H1 (cell line): ENCODE results near the gene SLIT3. TPM values are rescaled to one million over a fixed set of nuclear protein-coding genes. Genes with fewer than 3 reads are reported as not detected.

Experiments used
- EP300 ChIP-seq, 2 experiments: IDR thresholded peaks; 1 replicate in 1 of 2; 2 replicates in 1 of 2; pipeline ENCODE4 v1.6.1; 2011 to 2012; ENCODE audit warnings: low read depth in 2 of 2, low read length in 2 of 2, mild to moderate bottlenecking in 2 of 2, borderline replicate concordance in 1 of 2, inconsistent platforms in 1 of 2, moderate library complexity in 1 of 2
- RXRA ChIP-seq: IDR thresholded peaks from 2 replicates; pipeline ENCODE4 v1.6.1; 2011; ENCODE audit warnings: low read depth, mild to moderate bottlenecking, low read length, moderate library complexity; ENCODE audit not compliant: insufficient read depth
- SP4 ChIP-seq: IDR thresholded peaks from 2 replicates; pipeline ENCODE4 v1.6.1; 2012; ENCODE audit warnings: low read length, inconsistent platforms
- TAF7 ChIP-seq: optimal IDR thresholded peaks from 2 replicates; pipeline ENCODE3; 2011; ENCODE audit warnings: low read depth, mild to moderate bottlenecking, inconsistent platforms, low read length, moderate library complexity, borderline replicate concordance
- TCF12 ChIP-seq: IDR thresholded peaks from 2 replicates; pipeline ENCODE4 v1.6.1; 2011; ENCODE audit warnings: low read depth, mild to moderate bottlenecking, low read length
- TEAD4 ChIP-seq: IDR thresholded peaks from 2 replicates; pipeline ENCODE4 v1.6.1; 2012; ENCODE audit warnings: low read depth, low read length, inconsistent platforms, mixed read lengths
- ZNF274 ChIP-seq: IDR thresholded peaks from 2 replicates; pipeline ENCODE4 v1.7.0; 2012; ENCODE audit warnings: low read length, borderline replicate concordance; ENCODE audit errors: extremely low read depth
- polyA plus RNA-seq, 7 experiments: library from polyadenylated mRNA; depleted of rRNA in 3 of 7; stranded (reverse) in 5 of 7; unstranded in 2 of 7; fragments of >200 nt in 5 of 7; fragments of 200-250 nt in 2 of 7; gene quantifications; 1 replicate in 5 of 7; 2 replicates in 1 of 7; 4 replicates in 1 of 7; pipeline versions ENCODE4 v1.2.1 to v1.2.3, GENCODE V29; 2011 to 2013; ENCODE audit warnings: missing spikeins in 2 of 7, mixed read lengths in 2 of 7
- total RNA-seq: library from RNA; stranded (reverse); fragmentation: NEBNext Ultra II Directional; extraction: Animal tissue kit (Norgen Biotek cat#: 25700); gene quantifications from 2 replicates; pipeline ENCODE4 v1.2.1, GENCODE V29; 2021

Gene SLIT3
- total and polyA plus RNA-seq, 2 of the 8 experiments (the other 6 are each of a cell fraction or from before 2014, with no cell fraction given) = 1.1 to 1.2 TPM

DNA sequence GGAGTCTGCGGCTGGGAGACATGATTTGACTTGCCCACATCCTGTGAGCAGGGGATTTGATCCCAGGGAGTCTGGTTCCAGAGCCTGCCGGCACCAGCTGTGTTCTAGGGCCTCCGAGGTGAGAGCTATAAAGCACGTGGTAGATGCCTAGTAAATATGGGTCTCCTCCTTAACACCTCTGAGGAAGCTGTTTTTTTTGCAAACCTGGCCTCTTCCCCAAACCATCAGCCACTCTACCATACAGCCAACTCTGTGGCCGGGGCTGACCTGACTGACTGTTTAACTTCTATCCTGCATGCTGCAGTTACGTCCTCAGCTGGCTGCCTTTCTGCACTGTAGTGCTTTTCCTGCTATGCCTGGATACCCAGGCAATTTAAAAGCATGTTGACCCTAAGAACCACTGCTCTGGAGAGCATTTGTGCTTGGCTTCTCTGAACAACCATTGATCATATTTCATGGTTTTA, 220.5 kb downstream of the SLIT3 start (continued):
- TF ChIP-seq TAF7 (no peak), TEAD4 (no peak), ZNF274 (no peak), TCF12 (no peak), RXRA (no peak), EP300 (IDR thresholded peaks at IDR 0.05; ENCODE audit: borderline replicate concordance in 1 of 2, low read depth in 2 of 2, low read length in 2 of 2) (no peak), SP4 (no peak)
